Karpas-422 (cell line): ENCODE results near the gene NIFK. TPM values are rescaled to one million over a fixed set of nuclear protein-coding genes. Genes with fewer than 3 reads are reported as not detected.
"Not testable (repeated sequence)": the region's sequence is repeated elsewhere in the genome, so short reads cannot be mapped to it uniquely, and the experiment has no call there.

Experiments
- DNase-seq: peaks from one replicate; pipeline ENCODE4 v3.0.0-alpha.2; 2015
- H2AFZ ChIP-seq: fragments of 200-600 bp; sonication (generic); 2 replicates; pipeline ENCODE4 v1.6.1; 2014; ENCODE audit warnings: antibody characterized with exemption, low read length, mixed read lengths
- H3K27ac ChIP-seq: fragments of 200-600 bp; sonication (generic); 2 replicates; pipeline ENCODE4 v1.5.1; 2014; ENCODE audit warnings: mild to moderate bottlenecking, low read length, moderate library complexity
- H3K27me3 ChIP-seq: fragments of 200-600 bp; sonication (generic); 2 replicates; pipeline ENCODE4 v1.6.1; 2014; ENCODE audit warnings: low read length, mixed read lengths
- H3K36me3 ChIP-seq: fragments of 200-600 bp; sonication (generic); 2 replicates; pipeline ENCODE4 v1.6.1; 2014; ENCODE audit warnings: low read length, mixed read lengths; ENCODE audit not compliant: insufficient read depth
- H3K4me1 ChIP-seq: fragments of 200-600 bp; sonication (generic); 2 replicates; pipeline ENCODE4 v1.6.1; 2014; ENCODE audit warnings: mild to moderate bottlenecking, low read length, mixed read lengths
- H3K4me2 ChIP-seq: fragments of 200-600 bp; sonication (generic); 2 replicates; pipeline ENCODE4 v1.6.1; 2014; ENCODE audit warnings: low read length, low read depth, mild to moderate bottlenecking; ENCODE audit not compliant: poor library complexity, severe bottlenecking
- H3K4me3 ChIP-seq: fragments of 200-600 bp; sonication (generic); 2 replicates; pipeline ENCODE4 v1.5.1; 2014; ENCODE audit warnings: mild to moderate bottlenecking, antibody characterized with exemption, low read length, mixed read lengths
- H3K79me2 ChIP-seq: fragments of 200-600 bp; sonication (generic); 2 replicates; pipeline ENCODE4 v1.6.1; 2014; ENCODE audit warnings: mild to moderate bottlenecking, low read length, mixed read lengths
- H3K9ac ChIP-seq: fragments of 200-600 bp; sonication (generic); 2 replicates; pipeline ENCODE4 v1.6.0; 2014; ENCODE audit warnings: low read length
- H3K9me2 ChIP-seq: fragments of 200-600 bp; sonication (generic), shearing (Covaris generic); replicated peaks from 2 replicates; pipeline ENCODE4 v1.6.0; 2014; ENCODE audit warnings: mild to moderate bottlenecking, low read length, moderate library complexity; ENCODE audit not compliant: insufficient read depth
- H3K9me3 ChIP-seq: fragments of 300-700, 200-600 bp; sonication (generic); 2 replicates; pipeline ENCODE4 v1.6.1; 2014; ENCODE audit warnings: low read length, mixed read lengths
- H4K20me1 ChIP-seq: fragments of 200-600 bp; sonication (generic); 2 replicates; pipeline ENCODE4 v1.6.1; 2014; ENCODE audit warnings: mild to moderate bottlenecking, antibody characterized with exemption, low read length, low read depth; ENCODE audit not compliant: insufficient read depth
- total RNA-seq: library from RNA; depleted of rRNA; stranded (reverse); fragments of >200 nt; shearing (Covaris generic); gene quantifications from 2 replicates; pipeline ENCODE4 v1.2.3, GENCODE V29; 2014; ENCODE audit warnings: low replicate concordance

Gene NIFK
- total RNA-seq, 1 experiment from 2014 or later = 88.2 TPM

GRCh38 chr2:121709776-121710469 lies 26.8 kb downstream of the NIFK start:
- H3K36me3 ChIP-seq = no peaks in the 10 kb centered on the region
- no peak overlapping the region for H3K4me3 ChIP-seq
- no peak overlapping the region for H3K9ac ChIP-seq
- no peak for DNase-seq
- H3K27me3 ChIP-seq = no peaks in the 10 kb centered on the region
- H4K20me1 ChIP-seq = no peaks in the 10 kb centered on the region
- H3K79me2 ChIP-seq = no peaks in the 10 kb centered on the region
- no peaks in the 10 kb centered on the region for H3K9me3 ChIP-seq
- H3K27ac ChIP-seq = no peak overlapping the region
- H3K4me2 ChIP-seq = no peak overlapping the region
- no peak overlapping the region for H2AFZ ChIP-seq
- no peaks in the 10 kb centered on the region for H3K9me2 ChIP-seq
- no peaks in the 10 kb centered on the region for H3K4me1 ChIP-seq

- H3K36me3 ChIP-seq = no peaks in the 10 kb centered on the region
- no peaks in the 10 kb centered on the region for H3K27me3 ChIP-seq
- no peak overlapping the region for H2AFZ ChIP-seq
- no peaks in the 10 kb centered on the region for H3K4me1 ChIP-seq
- H3K4me2 ChIP-seq = no peak overlapping the region
- no peak overlapping the region for H3K4me3 ChIP-seq
- H3K9me2 ChIP-seq = no peaks in the 10 kb centered on the region
- H3K9me3 ChIP-seq = no peaks in the 10 kb centered on the region
- H4K20me1 ChIP-seq = no peaks in the 10 kb centered on the region
- no peak for DNase-seq
- no peaks in the 10 kb centered on the region for H3K79me2 ChIP-seq
- H3K27ac ChIP-seq = no peak overlapping the region
- no peak overlapping the region for H3K9ac ChIP-seq
Measured at GRCh38 chr2:121707920-121708361, 28.7 kb downstream of the NIFK start.

GRCh38 chr2:121707344-121707919 lies 29.2 kb downstream of the NIFK start:
- Histone ChIP-seq H3K9me3 (no peaks in the 10 kb centered on the region), H4K20me1 (no peaks in the 10 kb centered on the region), H3K4me2 (no peak overlapping the region), H3K4me1 (no peaks in the 10 kb centered on the region), H3K9me2 (no peaks in the 10 kb centered on the region), H3K4me3 (no peak overlapping the region), H2AFZ (no peak overlapping the region), H3K36me3 (no peaks in the 10 kb centered on the region), H3K27ac (no peak overlapping the region), H3K27me3 (no peaks in the 10 kb centered on the region), H3K79me2 (no peaks in the 10 kb centered on the region), H3K9ac (no peak overlapping the region)
- no peak for DNase-seq

GRCh38 chr2:121705958-121706357 lies 30.7 kb downstream of the NIFK start:
- H3K4me1 ChIP-seq = no peaks in the 10 kb centered on the region
- H3K27me3 ChIP-seq = no peaks in the 10 kb centered on the region
- H3K9ac ChIP-seq = no peak overlapping the region
- H3K27ac ChIP-seq = no peak overlapping the region
- no peak for DNase-seq
- H4K20me1 ChIP-seq = no peaks in the 10 kb centered on the region
- no peaks in the 10 kb centered on the region for H3K9me2 ChIP-seq
- no peak overlapping the region for H3K4me2 ChIP-seq
- no peaks in the 10 kb centered on the region for H3K36me3 ChIP-seq
- H3K79me2 ChIP-seq = no peaks in the 10 kb centered on the region
- no peak overlapping the region for H2AFZ ChIP-seq
- H3K4me3 ChIP-seq = no peak overlapping the region
- no peaks in the 10 kb centered on the region for H3K9me3 ChIP-seq

GRCh38 chr2:121705390-121705789 lies 31.3 kb downstream of the NIFK start:
- Histone ChIP-seq H3K9me2 (no peaks in the 10 kb centered on the region), H3K4me1 (no peaks in the 10 kb centered on the region), H3K9me3 (no peaks in the 10 kb centered on the region), H4K20me1 (no peaks in the 10 kb centered on the region), H3K36me3 (no peaks in the 10 kb centered on the region), H3K4me3 (no peak overlapping the region), H3K4me2 (no peak overlapping the region), H3K27me3 (no peaks in the 10 kb centered on the region), H3K27ac (no peak overlapping the region), H3K9ac (no peak overlapping the region), H2AFZ (no peak overlapping the region), H3K79me2 (no peaks in the 10 kb centered on the region)
- no peak for DNase-seq

- not testable (repeated sequence) for H3K79me2 ChIP-seq, H3K9me2 ChIP-seq, H3K4me2 ChIP-seq, H3K9ac ChIP-seq, H3K27me3 ChIP-seq, DNase-seq, H4K20me1 ChIP-seq, H2AFZ ChIP-seq, H3K4me3 ChIP-seq, H3K27ac ChIP-seq, H3K9me3 ChIP-seq, H3K36me3 ChIP-seq
- peaks cover 10% of the 10 kb centered on the region for H3K4me1 ChIP-seq
Measured at GRCh38 chr2:121701761-121702160, 34.9 kb downstream of the NIFK start.

- no peaks in the 10 kb centered on the region for H3K36me3 ChIP-seq
- peak overlapping the region; percentile 87; the same call in 1 of the 2 replicates for H2AFZ ChIP-seq
- no peaks in the 10 kb centered on the region for H3K9me2 ChIP-seq
- H3K27ac ChIP-seq = no peak overlapping the region
- H3K4me1 ChIP-seq = peaks cover 16% of the 10 kb centered on the region
- H3K9me3 ChIP-seq = no peaks in the 10 kb centered on the region
- peak overlapping the region; percentile 41; the same call in 1 of the 2 replicates for H3K4me3 ChIP-seq
- H3K9ac ChIP-seq = peak overlapping the region; percentile 49
- peak overlapping the region; percentile 40 for H3K4me2 ChIP-seq
- H3K27me3 ChIP-seq = no peaks in the 10 kb centered on the region
- peak; percentile 77 for DNase-seq
- H4K20me1 ChIP-seq = no peaks in the 10 kb centered on the region
- no peaks in the 10 kb centered on the region for H3K79me2 ChIP-seq
Measured at GRCh38 chr2:121699421-121700333, 37.0 kb downstream of the NIFK start.

GRCh38 chr2:121698318-121698930 lies 38.3 kb downstream of the NIFK start:
- Histone ChIP-seq H3K27ac (no peak overlapping the region), H3K9ac (no peak overlapping the region), H3K9me3 (no peaks in the 10 kb centered on the region), H4K20me1 (no peaks in the 10 kb centered on the region), H3K27me3 (no peaks in the 10 kb centered on the region), H3K36me3 (no peaks in the 10 kb centered on the region), H3K4me2 (no peak overlapping the region), H2AFZ (no peak overlapping the region), H3K79me2 (no peaks in the 10 kb centered on the region), H3K9me2 (no peaks in the 10 kb centered on the region), H3K4me3 (no peak overlapping the region), H3K4me1 (peaks cover 21% of the 10 kb centered on the region)
- no peak for DNase-seq
